GM12891 (cell line): Measurements from ENCODE around the gene ARHGAP40.

Source experiments
- POLR2A ChIP-seq: IDR thresholded peaks from 2 replicates; pipeline ENCODE4 v1.6.1; 2011; ENCODE audit warnings: low read depth, low read length, control low read depth
- POLR2AphosphoS5 ChIP-seq: IDR thresholded peaks from 2 replicates; pipeline ENCODE4 v1.6.1; 2011; ENCODE audit warnings: low read depth, low read length, control low read depth
- POU2F2 ChIP-seq: IDR thresholded peaks from 2 replicates; pipeline ENCODE4 v1.6.1; 2011; ENCODE audit warnings: low read depth, mild to moderate bottlenecking, control low read depth, low read length, moderate library complexity
- TAF1 ChIP-seq: IDR thresholded peaks from 2 replicates; pipeline ENCODE4 v1.6.1; 2011; ENCODE audit warnings: low read depth, low read length, control low read depth

- TF ChIP-seq POLR2A (no peak), POLR2AphosphoS5 (no peak), TAF1 (no peak), POU2F2 (no peak)
Observed at GRCh38 chr20:38563802-38564431, 37.7 kb upstream of the ARHGAP40 start.
